GM08714 (cell line): ENCODE data around the gene MASP1.
"Not testable (repeated sequence)": the region's sequence is repeated elsewhere in the genome, so short reads cannot be mapped to it uniquely, and the experiment has no call there.

Experiments used
- H3K4me3 ChIP-seq: fragments of 200-500 bp; sonication (Bioruptor generic); 2 replicates; pipeline ENCODE4 v1.5.1; 2014; ENCODE audit warnings: mild to moderate bottlenecking, low read length, inconsistent platforms
- ZNF274 ChIP-seq: IDR thresholded peaks from 2 replicates; pipeline ENCODE4 v1.6.1; 2012; ENCODE audit warnings: mild to moderate bottlenecking, low read depth, low read length

The MASP1 gene

GRCh38 chr3:187208159-187208558 is 83.4 kb downstream of the MASP1 start:
- TF ChIP-seq ZNF274 = no peak
- H3K4me3 ChIP-seq = no peak overlapping the region

DNA sequence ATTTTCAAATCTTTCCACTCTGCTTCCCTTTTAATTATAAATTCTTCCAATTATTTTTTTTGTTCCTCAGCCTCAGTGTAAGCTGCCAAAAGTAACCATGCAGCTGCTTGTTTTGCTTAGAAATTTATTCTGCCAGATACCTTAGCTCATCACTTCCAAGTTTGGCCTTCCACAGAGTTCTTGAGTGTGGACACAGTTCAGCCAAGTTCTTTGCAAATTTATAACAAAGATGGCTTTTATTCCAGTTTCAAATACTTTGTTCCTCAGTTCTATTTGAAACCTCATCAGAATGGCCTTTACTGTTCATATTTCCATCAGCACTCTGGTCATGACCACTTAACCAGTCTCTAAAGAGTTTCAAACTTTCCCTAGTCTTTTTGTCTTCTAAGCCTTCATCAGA is 83.9 kb downstream of the MASP1 start:
- no peak overlapping the region for H3K4me3 ChIP-seq
- no peak for TF ChIP-seq ZNF274

DNA sequence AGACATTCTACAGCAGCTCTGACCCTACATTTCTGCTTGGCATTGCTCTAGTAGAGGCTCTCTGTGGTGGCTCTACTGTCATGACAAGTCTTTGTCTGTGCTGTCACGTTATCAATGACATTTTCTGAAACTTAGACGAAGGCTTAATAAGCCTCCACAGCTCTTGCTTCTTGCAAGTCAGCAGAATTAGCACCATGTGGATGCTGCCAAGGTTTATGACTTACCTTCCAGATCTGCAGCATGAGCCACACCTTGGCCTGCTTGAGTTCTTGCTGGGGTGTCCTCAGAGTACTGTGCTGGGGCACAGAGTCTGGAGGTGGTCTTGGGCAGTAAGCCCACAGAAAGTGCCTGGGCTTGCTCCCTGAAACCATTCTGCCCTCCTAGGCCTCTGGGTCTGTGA is 84.5 kb downstream of the MASP1 start:
- H3K4me3 ChIP-seq = no peak overlapping the region
- TF ChIP-seq ZNF274 = no peak

DNA sequence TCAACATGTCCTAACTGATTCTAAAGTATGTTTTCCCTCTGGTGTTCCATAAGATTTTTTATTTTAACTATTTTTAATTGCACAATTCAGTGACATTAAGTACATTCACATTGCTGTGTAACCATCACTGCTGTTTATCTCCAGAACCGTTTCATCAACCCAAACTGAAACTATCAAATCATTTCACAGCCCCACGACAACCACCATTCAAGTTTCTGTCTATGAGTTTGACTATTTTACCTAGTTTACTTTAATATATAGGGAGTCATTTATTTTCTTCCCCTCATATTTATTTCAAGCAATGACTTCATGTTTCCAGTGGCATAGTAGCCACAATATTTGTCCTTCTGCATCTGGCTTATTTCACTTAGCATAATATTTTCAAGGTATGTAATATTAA is 85.9 kb downstream of the MASP1 start:
- no peak overlapping the region for H3K4me3 ChIP-seq
- TF ChIP-seq ZNF274 = no peak

- H3K4me3 ChIP-seq = not testable (repeated sequence)
Measured at GRCh38 chr3:187199463-187200050, 92.0 kb downstream of the MASP1 start.

DNA sequence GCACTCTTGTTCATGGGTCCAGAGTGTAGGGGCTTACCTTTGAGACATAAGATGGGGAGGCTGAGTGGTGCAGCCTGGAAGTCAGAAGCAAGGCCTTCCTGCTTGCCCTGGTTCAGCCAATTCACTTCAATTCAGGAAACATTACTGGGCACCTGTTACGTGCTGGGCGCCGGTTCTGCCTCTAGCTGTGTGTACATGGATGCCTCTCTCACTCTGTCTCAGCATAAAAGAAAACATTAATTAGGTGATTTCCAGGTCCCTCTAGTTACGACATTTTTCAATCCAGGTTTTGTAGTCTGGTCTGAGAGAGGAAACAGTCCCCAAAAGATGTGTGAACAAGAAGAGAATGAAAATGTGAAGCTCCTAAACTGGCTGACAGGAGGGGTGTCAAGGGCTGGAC is 93.0 kb downstream of the MASP1 start:
- no peak for TF ChIP-seq ZNF274

DNA sequence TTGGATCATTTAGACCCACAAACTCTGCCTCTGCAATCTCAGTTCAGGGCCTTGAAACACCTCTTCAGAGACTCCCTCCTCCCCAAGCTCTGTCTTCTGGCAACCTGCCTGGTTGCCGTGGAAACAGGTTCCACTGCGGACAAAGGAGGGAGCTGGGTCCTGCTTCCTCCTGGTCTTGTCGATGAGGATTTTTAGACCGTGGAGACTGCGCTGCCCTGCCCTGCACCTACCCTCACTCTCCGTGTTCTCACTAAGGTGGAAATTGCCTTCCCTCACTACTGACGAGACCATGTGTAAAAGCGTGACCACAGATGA is 94.2 kb downstream of the MASP1 start, which contains the start of gene RTP1:
RTP1 (plus strand) TSS at position 152 of the 315 bp plus-strand sequence; CDS start at position 182, 30 bp downstream.
- no peak within 1 kb of the TSS for H3K4me3 ChIP-seq
- TF ChIP-seq ZNF274 = no peak

More for the DNA sequence above, 93.0 kb downstream of the MASP1 start:
- H3K4me3 ChIP-seq = no peak overlapping the region

DNA sequence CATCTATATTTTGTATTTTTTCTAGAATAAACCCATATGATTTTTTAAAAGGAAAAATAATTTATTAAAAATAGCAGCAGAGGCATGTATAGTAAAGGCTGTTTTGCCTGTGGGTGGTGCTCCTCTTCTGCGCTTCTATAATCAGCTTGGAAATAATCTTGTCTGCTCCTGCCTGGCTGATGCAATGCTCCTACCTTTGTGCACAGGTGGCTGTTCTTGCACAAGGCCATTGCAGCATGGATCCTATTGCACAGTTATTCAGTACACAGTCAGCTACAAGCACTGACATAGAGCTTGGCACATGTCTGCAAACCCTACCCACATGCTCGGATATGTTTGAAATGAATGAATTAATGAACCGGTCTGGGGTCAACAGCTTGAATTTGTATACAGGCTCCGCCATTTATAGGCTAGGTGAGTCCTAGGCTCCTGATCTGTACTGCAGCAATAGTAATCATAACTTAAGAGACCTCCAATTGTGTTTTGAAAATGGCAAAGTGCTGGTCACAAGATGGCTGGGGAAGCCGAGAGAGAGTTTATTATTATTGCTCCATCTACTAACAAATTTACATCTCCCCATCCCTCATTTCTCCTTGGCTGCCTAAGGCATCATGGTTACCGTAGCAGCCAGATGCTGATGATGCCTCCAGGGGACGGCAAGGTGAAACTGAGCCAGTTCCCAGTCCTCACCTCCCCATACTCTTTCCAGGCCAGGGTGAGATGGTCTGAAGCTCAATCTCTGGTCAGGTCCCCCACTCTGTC is 94.8 kb downstream of the MASP1 start:
- TF ChIP-seq ZNF274 = no peak
- H3K4me3 ChIP-seq = no peak overlapping the region

- TF ChIP-seq ZNF274 = no peak
- no peak overlapping the region for H3K4me3 ChIP-seq
Measured at GRCh38 chr3:187193181-187193580, 98.4 kb downstream of the MASP1 start.

- no peak overlapping the region for H3K4me3 ChIP-seq
- no peak for TF ChIP-seq ZNF274
Measured at GRCh38 chr3:187191271-187191670, 100.3 kb downstream of the MASP1 start.

- no peak overlapping the region for H3K4me3 ChIP-seq
- no peak for TF ChIP-seq ZNF274
Measured at GRCh38 chr3:187188931-187189330, 102.6 kb downstream of the MASP1 start.

DNA sequence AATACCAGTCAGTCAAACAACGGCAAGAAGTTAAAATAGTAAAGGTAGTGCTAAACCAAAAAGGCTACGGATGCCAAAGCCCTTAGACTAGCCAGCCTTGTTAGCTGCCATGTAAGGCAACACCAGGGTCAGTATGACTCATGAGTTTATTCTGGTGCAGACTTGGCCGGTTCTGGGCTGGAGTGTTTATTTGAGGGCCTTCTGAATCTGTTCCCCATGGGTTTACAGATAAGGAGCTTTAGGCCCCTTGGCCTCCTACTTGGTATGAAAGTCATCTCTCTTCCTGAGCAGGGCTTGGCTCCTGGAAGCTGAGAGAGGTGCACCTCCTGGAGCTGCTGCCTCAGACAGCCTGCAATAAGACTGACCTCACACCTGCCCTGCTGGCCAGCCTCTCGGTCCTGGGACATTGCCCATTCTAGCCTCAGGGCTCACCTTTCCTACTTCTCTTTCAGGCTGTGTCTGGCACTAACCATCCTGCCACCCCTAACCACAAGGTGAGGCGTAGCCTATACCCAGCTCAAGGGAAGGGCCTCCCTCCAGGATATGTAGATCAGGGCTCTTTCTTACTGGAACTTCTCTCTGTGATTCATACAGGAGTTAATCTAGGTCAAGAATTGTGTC is 104.6 kb downstream of the MASP1 start:
- no peak for TF ChIP-seq ZNF274

DNA sequence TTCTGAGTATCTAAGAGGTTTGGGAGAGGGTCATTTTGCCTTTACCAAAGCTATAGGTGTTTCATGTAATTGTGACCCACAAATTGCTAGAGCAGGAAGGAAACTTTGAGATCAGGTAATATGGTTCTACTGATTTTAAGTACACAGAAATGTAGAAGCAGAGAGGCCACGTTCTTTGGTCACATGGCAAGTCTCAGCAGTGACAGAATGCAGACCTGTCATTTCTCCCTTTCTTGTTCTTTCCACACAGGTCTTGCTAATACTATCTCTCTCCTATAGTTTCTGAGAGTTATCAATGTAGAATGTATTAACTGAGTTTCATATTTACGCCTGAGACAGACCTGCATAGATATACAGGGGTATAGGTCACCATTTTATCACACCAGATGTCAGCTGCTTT is 105.2 kb downstream of the MASP1 start:
- no peak for TF ChIP-seq ZNF274
- H3K4me3 ChIP-seq = no peak overlapping the region

More for the DNA sequence above, 104.6 kb downstream of the MASP1 start:
- no peak overlapping the region for H3K4me3 ChIP-seq

DNA sequence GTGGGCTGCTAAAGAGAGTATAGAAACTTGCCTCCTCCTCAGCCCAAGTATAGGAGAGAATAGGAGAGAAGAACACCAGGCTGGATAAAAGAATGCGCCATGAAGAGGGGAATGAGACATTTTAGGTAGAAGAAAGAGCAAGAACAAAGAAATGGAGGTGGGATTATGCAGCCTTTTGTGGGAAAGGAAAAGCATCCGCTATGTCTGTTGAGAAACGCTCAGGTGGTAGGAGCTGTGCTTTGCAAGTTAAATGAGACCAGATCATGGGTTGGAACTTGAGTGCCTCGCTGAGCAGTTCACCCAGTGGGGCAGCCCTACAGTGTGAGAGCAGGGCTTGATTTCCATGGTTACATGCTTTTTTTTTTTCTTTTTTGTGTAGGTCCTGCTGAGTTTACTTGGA is 105.8 kb downstream of the MASP1 start:
- H3K4me3 ChIP-seq = no peak overlapping the region
- TF ChIP-seq ZNF274 = no peak
